Measurements from ENCODE around the gene GLRX3.
"Not testable (repeated sequence)": the region's sequence is repeated elsewhere in the genome, so short reads cannot be mapped to it uniquely, and the experiment has no call there.

The GLRX3 gene

GRCh38 chr10:130136226-130137089 lies at the start of gene GLRX3:
TSS of gene GLRX3 (plus strand) at chr10:130136391. CDS start at chr10:130136421, 30 bp downstream.
- DNase-seq = peak; percentile 6

- not testable (repeated sequence) for DNase-seq
Measured at GRCh38 chr10:130090565-130090964, 45.6 kb upstream of the GLRX3 start.

DNA sequence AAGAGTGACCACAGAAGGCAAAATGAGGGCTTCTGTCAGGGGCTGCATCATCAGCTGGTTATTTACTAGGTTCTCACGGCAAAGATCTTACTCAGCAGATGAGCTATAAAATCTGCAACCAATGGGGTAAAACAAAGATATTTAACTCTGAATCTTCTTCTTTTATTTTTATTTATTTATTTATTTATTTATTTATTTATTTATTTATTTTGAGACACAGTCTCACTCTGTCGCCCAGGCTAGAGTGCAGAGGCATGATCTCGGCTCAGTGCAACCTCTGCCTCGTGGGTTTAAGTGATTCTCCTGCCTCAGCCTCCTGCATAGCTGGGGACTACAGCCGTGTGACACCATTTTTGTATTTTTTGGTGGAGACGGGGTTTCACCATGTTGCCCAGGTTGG lies 36.8 kb upstream of the GLRX3 start:
- no peak for DNase-seq

- DNase-seq = no peak
Measured at GRCh38 chr10:130105724-130106123, 30.5 kb upstream of the GLRX3 start.

DNA sequence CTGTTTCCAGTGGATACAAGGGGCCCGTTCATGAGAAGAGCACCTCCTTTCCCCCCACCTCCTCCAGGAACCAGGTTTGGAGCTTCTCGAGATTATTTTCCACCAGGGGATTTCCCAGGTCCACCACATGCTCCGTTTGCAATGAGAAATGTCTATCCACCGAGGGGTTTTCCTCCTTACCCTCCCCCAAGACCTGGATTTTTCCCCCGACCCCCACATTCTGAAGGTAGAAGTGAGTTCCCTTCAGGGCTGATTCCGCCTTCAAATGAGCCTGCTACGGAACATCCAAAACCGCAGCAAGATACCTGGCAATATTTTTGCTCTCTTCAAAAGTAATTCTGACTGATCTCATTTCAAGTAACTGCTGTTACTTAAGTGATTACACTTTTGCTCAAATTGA lies 28.0 kb upstream of the GLRX3 start:
- not testable (repeated sequence) for DNase-seq

GRCh38 chr10:130108934-130109604 lies 27.1 kb upstream of the GLRX3 start:
- DNase-seq = no peak

- DNase-seq = peak; percentile 48
Measured at GRCh38 chr10:130109796-130110245, 26.4 kb upstream of the GLRX3 start.

- DNase-seq = peak; percentile 68
Measured at GRCh38 chr10:130110246-130111112, 25.7 kb upstream of the GLRX3 start, which contains the start of gene C10orf143. TSS of gene C10orf143 (minus strand) at chr10:130110830. CDS start at chr10:130110772, 58 bp downstream.

DNA sequence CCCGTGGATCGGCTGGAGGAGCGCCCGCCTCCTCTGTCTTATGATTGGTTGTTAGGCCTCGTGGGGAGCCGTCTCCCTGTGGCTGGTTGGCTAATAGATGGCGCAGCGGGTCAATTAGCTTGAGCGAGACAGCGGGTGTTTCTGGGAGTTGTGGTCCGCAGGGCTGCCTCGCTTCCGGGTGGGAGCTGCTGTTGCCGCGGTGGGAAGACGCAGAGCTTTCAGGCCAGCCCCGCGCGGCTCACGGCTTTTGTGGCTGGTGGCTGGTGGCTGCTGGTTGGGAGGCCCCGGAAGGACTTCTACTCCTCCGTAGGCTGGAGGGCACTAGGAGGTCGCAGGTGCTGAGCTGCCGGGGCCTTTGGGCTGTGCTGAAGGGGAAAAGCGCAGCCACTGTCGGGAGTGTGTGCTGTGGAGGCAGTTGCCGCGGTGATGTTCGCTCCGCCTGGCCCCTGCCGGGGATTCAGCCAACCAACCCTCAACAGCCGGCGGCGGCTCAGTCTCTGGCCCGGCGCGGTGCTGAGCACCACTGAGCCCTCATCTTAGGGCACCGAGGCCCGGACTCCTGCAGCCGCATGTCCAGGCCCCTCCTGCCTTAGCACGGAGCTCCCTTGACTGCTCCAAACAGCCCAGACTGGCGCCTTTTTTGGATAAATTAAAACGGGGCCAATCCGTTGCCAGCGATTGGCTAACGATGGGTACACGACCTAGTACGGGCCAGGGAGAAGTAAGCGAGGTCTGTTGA lies 24.9 kb upstream of the GLRX3 start:
- DNase-seq = peak; percentile 85

DNA sequence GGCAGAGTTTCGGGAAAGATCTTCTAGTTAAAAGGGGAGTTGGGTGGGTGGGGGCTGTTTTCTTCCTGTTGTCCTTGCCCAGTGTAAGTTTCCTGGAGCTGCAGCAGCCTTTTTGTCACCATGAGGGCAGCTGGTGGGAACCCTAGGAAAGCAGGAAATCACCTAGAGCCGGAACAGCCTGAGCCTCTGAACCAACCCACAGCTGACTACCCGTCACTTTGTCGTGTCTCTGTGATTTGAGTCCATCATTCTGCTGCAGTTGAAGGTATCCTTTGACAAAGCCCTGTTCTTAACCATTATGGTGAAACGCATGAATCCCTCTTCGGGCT lies 24.4 kb upstream of the GLRX3 start:
- no peak for DNase-seq

GRCh38 chr10:130112821-130113220 lies 23.4 kb upstream of the GLRX3 start:
- DNase-seq = no peak

GRCh38 chr10:130116942-130117341 lies 19.2 kb upstream of the GLRX3 start:
- DNase-seq = not testable (repeated sequence)

- DNase-seq = not testable (repeated sequence)
Measured at GRCh38 chr10:130117535-130117934, 18.7 kb upstream of the GLRX3 start.

- DNase-seq = no peak
Measured at GRCh38 chr10:130121486-130122079, 14.6 kb upstream of the GLRX3 start.

DNA sequence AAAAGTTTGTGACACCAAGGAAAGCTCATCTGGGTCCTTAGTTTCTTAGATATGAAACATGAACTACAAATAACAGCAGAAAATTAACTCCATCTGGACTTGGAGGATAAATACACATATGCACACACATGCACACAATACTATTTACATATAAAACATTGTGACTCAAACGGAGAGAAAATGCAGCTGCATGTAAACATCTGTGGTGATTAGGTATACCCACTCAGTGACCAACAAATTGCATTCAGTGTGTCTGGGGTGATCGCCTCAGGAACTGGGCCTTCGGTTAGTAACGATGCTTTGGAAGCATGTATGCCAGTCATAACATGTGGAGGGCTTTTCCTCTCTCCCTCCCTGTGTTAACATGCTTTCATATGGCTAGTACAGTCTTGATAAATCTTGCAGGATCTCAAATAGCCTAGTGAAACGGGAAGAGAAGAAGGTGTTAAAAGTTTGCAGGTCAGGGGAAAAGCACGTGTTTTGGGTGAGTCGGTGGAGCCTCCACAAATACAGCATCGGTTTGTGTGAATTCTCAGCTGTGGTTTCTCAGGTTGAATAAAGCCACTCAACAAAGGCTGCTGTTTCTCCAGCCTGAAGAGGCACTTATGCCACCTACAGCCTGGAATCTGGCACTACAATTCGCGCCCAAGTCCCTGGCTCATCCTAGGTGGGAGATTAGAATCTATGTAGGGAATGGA lies 8.7 kb upstream of the GLRX3 start:
- DNase-seq = peak; percentile 30

DNA sequence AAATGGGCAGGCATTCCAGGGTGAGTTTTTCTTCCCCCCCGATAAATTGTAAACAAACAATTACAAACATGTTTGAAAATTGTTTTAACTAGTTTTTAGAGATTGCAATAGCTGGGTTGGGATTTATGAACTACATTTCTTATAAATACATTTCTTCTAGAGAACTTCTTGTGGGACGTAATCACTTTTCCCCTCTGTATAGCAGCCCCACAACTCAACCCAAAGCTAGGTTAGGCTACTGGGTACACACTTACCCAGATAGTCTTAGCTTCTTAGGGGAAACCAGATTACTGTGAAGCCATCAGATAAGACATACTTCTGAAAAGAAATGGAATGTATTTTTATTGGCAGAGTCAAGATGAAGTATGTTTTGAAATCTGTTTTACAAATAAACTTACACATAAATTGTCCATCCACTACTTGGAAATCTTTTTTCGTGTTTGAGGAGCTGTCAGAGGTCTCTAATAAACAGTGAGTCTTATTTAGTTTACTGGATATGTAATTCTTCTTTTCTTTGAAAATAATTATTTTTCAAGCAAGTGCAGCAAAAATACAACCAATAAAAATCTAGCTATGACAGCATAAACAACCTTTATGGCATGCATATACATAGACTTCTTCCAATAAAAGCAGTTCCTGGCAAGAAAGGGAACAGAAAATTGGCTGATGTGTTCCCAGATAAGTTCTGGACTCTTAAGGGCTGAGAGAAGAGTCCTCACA lies 8.0 kb upstream of the GLRX3 start:
- no peak for DNase-seq

DNA sequence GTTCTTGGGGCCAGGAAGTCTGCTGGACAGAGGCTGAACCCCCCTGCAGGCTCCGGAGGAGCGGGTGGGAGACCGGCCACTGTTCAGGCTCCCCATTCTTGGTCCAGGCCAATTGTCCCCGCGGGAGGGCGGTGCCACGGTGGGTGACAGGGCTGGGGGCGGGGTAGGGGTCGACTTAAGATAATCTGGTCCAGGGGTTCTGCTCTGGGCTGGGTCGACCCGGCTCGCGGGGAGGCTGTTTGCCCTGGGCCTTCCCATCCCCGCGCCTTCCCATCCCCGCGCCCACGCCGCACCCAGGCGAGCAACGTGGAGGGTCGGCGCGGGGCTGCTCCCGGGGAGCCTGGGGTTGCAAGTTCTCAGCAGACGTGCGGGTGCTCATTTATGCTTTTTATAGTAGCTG lies 7.3 kb upstream of the GLRX3 start:
- no peak for DNase-seq

DNA sequence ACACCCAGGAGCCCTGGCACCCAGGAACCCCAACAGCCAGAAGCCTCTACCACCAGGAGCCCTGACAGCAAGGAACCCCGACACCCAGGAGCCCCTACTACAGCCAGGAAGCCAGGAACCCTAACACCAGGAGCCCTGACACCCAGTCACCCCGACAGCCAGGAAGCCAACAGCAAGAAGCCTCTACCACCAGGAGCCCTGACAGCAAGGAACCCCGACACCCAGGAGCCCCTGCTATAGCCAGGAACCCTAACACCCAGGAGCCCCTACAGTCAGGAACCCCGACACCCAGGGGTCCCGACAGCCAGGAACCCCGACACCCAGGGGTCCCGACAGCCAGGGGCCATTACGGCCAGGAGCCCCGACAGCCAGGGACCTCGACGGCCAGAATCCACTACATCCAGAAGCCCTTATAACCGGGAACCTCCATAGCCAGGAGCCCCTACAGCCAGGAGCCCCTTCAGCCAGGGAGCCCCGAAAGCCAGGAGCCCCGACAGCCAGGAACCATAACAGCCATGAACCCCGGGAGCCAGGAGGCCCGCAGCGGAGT lies 440 bp upstream of the GLRX3 start:
- DNase-seq = no peak

- no peak for DNase-seq
Measured at GRCh38 chr10:130137090-130137448, 878 bp downstream of the GLRX3 start.
